ENCODE measurements around the gene MOK.
"Not testable (repeated sequence)": the region's sequence is repeated elsewhere in the genome, so short reads cannot be mapped to it uniquely, and the experiment has no call there.

Gene MOK

GRCh38 chr14:102320671-102321455 is 15.9 kb upstream of the MOK start:
- no peak for DNase-seq

GRCh38 chr14:102320033-102320660 is 15.2 kb upstream of the MOK start:
- DNase-seq = peak; percentile 22 to 69 (median 45)

GRCh38 chr14:102319351-102320032 is 14.5 kb upstream of the MOK start, which contains the start of gene ZNF839:
TSS of gene ZNF839 (plus strand) at chr14:102319746. CDS start at chr14:102319766, 20 bp downstream.
- peak; percentile 87 to 93 (median 88) for DNase-seq

GRCh38 chr14:102318781-102319276 is 13.9 kb upstream of the MOK start:
- DNase-seq = peak in 1 of 6 experiments; percentile 24

GRCh38 chr14:102317564-102318248 is 12.7 kb upstream of the MOK start:
- peak in 3 of 6 experiments; percentile 6 to 19 (median 16) for DNase-seq

- peak; percentile 88 to 97 (median 92) for DNase-seq
Observed at GRCh38 chr14:102316743-102317563, 12.0 kb upstream of the MOK start.

GRCh38 chr14:102316338-102316742 is 11.4 kb upstream of the MOK start:
- peak in 4 of 6 experiments; percentile 57 to 73 (median 64) for DNase-seq

GRCh38 chr14:102315121-102315520 is 10.2 kb upstream of the MOK start:
- DNase-seq = no peak

GRCh38 chr14:102314242-102315011 is 9.5 kb upstream of the MOK start:
- DNase-seq = peak; percentile 54 to 82 (median 72)

- DNase-seq = no peak
Observed at GRCh38 chr14:102303664-102304063, 1.3 kb downstream of the MOK start.

GRCh38 chr14:102298303-102299070 is 6.5 kb downstream of the MOK start:
- DNase-seq = not testable (repeated sequence)

GRCh38 chr14:102297436-102298170 is 7.4 kb downstream of the MOK start:
- DNase-seq = no peak

- no peak for DNase-seq
Observed at GRCh38 chr14:102295270-102295669, 9.7 kb downstream of the MOK start.

GRCh38 chr14:102293781-102294180 is 11.2 kb downstream of the MOK start:
- no peak for DNase-seq

- DNase-seq = no peak
Observed at GRCh38 chr14:102292441-102292840, 12.5 kb downstream of the MOK start.

- DNase-seq = no peak
Observed at GRCh38 chr14:102288139-102288538, 16.8 kb downstream of the MOK start.

GRCh38 chr14:102285106-102285505 is 19.9 kb downstream of the MOK start:
- no peak for DNase-seq

GRCh38 chr14:102283631-102284129 is 21.3 kb downstream of the MOK start:
- no peak for DNase-seq

- no peak for DNase-seq
Observed at GRCh38 chr14:102282751-102283465, 22.1 kb downstream of the MOK start.
